ENCODE data around the gene KLF9. TPM values are rescaled to one million over a fixed set of nuclear protein-coding genes. Genes with fewer than 3 reads are reported as not detected.

KLF9 gene
- total and polyA plus RNA-seq, 2 donors (not counting 1 experiment from before 2014, with no cell fraction given) = 12.1 to 36.4 TPM

GRCh38 chr9:70439991-70440706 is 25.7 kb upstream of the KLF9 start:
- no peaks in the 10 kb centered on the region for H3K79me2 ChIP-seq (ENCODE audit: control insufficient read depth, insufficient read depth, low read length)
- no peak for ATAC-seq (ENCODE audit: low read depth)
- CTCF ChIA-PET = interaction anchor here (0.6 kb wide), 1 partner anchor 77 kb away, joined by 3 read pairs; no protein-coding TSS in a partner anchor
- H3K27me3 ChIP-seq (replicated peaks in 1 of 4; ENCODE audit: control extremely low read depth in 1 of 4, control insufficient read depth in 3 of 4, insufficient read depth in 4 of 4, low read length in 3 of 4) = peaks cover 0 to 9% (median 0%) of the 10 kb centered on the region in 4 experiments
- POLR2A ChIA-PET = no interaction called here
- no peak overlapping the region for H2AFZ ChIP-seq (ENCODE audit: insufficient read depth, low read depth, low read length, poor library complexity, severe bottlenecking)
- no peak overlapping the region for H3K4me3 Mint-ChIP-seq
- H3K9me3 ChIP-seq (ENCODE audit: control extremely low read depth in 1 of 3, control insufficient read depth in 2 of 3, insufficient read depth in 1 of 3, low read length in 2 of 3) = no peaks in the 10 kb centered on the region
- H4K20me1 ChIP-seq (ENCODE audit: control insufficient read depth, insufficient read depth, low read length, poor library complexity, severe bottlenecking) = no peaks in the 10 kb centered on the region
- no peak overlapping the region for H3K4me2 ChIP-seq (replicated peaks; ENCODE audit: low read depth, low read length, poor library complexity, severe bottlenecking)
- H3K27me3 Mint-ChIP-seq = peaks cover 19% of the 10 kb centered on the region
- no peak for DNase-seq
- H3K4me1 ChIP-seq (ENCODE audit: control insufficient read depth in 2 of 2, insufficient read depth in 2 of 2, low read length in 2 of 2) = no peaks in the 10 kb centered on the region
- H3K27ac ChIP-seq (ENCODE audit: low read length in 2 of 2) = no peak overlapping the region
- H3K9me3 Mint-ChIP-seq (ENCODE audit: insufficient read depth) = no peaks in the 10 kb centered on the region
- H3K27ac Mint-ChIP-seq = no peak overlapping the region
- no peaks in the 10 kb centered on the region for H3K36me3 ChIP-seq (replicated peaks in 1 of 2; ENCODE audit: control extremely low read depth in 1 of 2, control insufficient read depth in 1 of 2, extremely low read depth in 1 of 2, insufficient read depth in 2 of 2, low read length in 1 of 2)
- H3K4me3 ChIP-seq (ENCODE audit: control extremely low read depth in 1 of 5, extremely low read depth in 1 of 5, insufficient read depth in 1 of 5, low read depth in 2 of 5, low read length in 4 of 5) = no peak overlapping the region
- no peaks in the 10 kb centered on the region for H3K4me1 Mint-ChIP-seq
- no CpG with 5 or more reads among the region's 5 CpGs for WGBS (ENCODE audit: insufficient coverage)
- H3K9ac ChIP-seq (ENCODE audit: low read length) = no peak overlapping the region
- intact Hi-C loops (cut with micrococcal nuclease) = no loop called here
- TF ChIP-seq EZH2 (IDR thresholded peaks at IDR 0.05; ENCODE audit: borderline replicate concordance, insufficient read depth, low read depth, low read length, poor library complexity, severe bottlenecking) = no peak
- TF ChIP-seq CTCF (IDR thresholded peaks at IDR 0.05) = no peak

- H3K9me3 ChIP-seq (ENCODE audit: control extremely low read depth in 1 of 3, control insufficient read depth in 2 of 3, insufficient read depth in 1 of 3, low read length in 2 of 3) = no peaks in the 10 kb centered on the region
- no peak overlapping the region for H3K4me3 ChIP-seq (ENCODE audit: control extremely low read depth in 1 of 5, extremely low read depth in 1 of 5, insufficient read depth in 1 of 5, low read depth in 2 of 5, low read length in 4 of 5)
- H3K36me3 ChIP-seq (replicated peaks in 1 of 2; ENCODE audit: control extremely low read depth in 1 of 2, control insufficient read depth in 1 of 2, extremely low read depth in 1 of 2, insufficient read depth in 2 of 2, low read length in 1 of 2) = no peaks in the 10 kb centered on the region
- WGBS (ENCODE audit: insufficient coverage) = 40% methylated on average over 2 of the region's 3 CpGs
- POLR2A ChIA-PET = no interaction called here
- no peaks in the 10 kb centered on the region for H3K4me1 Mint-ChIP-seq
- H3K9ac ChIP-seq (ENCODE audit: low read length) = no peak overlapping the region
- peaks cover 19% of the 10 kb centered on the region for H3K27me3 Mint-ChIP-seq
- no peaks in the 10 kb centered on the region for H4K20me1 ChIP-seq (ENCODE audit: control insufficient read depth, insufficient read depth, low read length, poor library complexity, severe bottlenecking)
- intact Hi-C loops (cut with micrococcal nuclease) = no loop called here
- H3K4me1 ChIP-seq (ENCODE audit: control insufficient read depth in 2 of 2, insufficient read depth in 2 of 2, low read length in 2 of 2) = no peaks in the 10 kb centered on the region
- H3K4me3 Mint-ChIP-seq = no peak overlapping the region
- H3K27me3 ChIP-seq (replicated peaks in 1 of 4; ENCODE audit: control extremely low read depth in 1 of 4, control insufficient read depth in 3 of 4, insufficient read depth in 4 of 4, low read length in 3 of 4) = peaks cover 0 to 9% (median 0%) of the 10 kb centered on the region in 4 experiments
- CTCF ChIA-PET = interaction anchor here (0.8 kb wide), 1 partner anchor 12 kb away, joined by 3 read pairs; no protein-coding TSS in a partner anchor
- H3K9me3 Mint-ChIP-seq (ENCODE audit: insufficient read depth) = no peaks in the 10 kb centered on the region
- H3K27ac ChIP-seq (ENCODE audit: low read length in 2 of 2) = no peak overlapping the region
- ATAC-seq (ENCODE audit: low read depth) (no peak), DNase-seq (no peak)
- H3K4me2 ChIP-seq (replicated peaks; ENCODE audit: low read depth, low read length, poor library complexity, severe bottlenecking) = no peak overlapping the region
- H3K79me2 ChIP-seq (ENCODE audit: control insufficient read depth, insufficient read depth, low read length) = no peaks in the 10 kb centered on the region
- TF ChIP-seq CTCF (IDR thresholded peaks at IDR 0.05) = no peak
- no peak for TF ChIP-seq EZH2 (IDR thresholded peaks at IDR 0.05; ENCODE audit: borderline replicate concordance, insufficient read depth, low read depth, low read length, poor library complexity, severe bottlenecking)
- H3K27ac Mint-ChIP-seq = no peak overlapping the region
- no peak overlapping the region for H2AFZ ChIP-seq (ENCODE audit: insufficient read depth, low read depth, low read length, poor library complexity, severe bottlenecking)
Observed at GRCh38 chr9:70438341-70438928, 24.0 kb upstream of the KLF9 start.

Measured in B cell (primary cell).